Measurements from ENCODE around the gene EIF3A. TPM values are rescaled to one million over a fixed set of nuclear protein-coding genes. Genes with fewer than 3 reads are reported as not detected.

EIF3A gene
- total RNA-seq, 4 donors from 2014 or later = 78.8 to 95.4 (median 94.8) TPM

DNA sequence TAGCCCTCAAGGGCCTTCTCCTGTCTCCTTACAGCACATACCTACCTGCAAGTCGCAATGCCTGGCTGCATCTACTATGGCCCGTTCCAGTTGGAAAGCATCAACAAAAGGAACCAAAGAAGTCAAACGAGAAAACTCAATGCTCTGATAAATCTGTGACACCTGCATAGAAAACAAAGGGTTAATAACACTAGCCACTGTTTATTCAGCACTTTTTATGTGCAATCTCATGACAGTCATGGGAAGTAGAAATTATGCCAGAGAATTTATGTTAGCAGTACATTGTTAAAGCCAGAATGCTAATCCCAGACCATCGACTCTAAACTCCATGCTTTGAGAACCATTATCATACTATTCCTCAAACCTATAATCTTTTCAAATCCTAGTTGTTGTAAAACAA is 21.1 kb downstream of the EIF3A start:
- TF ChIP-seq EP300 (IDR thresholded peaks at IDR 0.05) = no peak
- TF ChIP-seq, protein P1, sequence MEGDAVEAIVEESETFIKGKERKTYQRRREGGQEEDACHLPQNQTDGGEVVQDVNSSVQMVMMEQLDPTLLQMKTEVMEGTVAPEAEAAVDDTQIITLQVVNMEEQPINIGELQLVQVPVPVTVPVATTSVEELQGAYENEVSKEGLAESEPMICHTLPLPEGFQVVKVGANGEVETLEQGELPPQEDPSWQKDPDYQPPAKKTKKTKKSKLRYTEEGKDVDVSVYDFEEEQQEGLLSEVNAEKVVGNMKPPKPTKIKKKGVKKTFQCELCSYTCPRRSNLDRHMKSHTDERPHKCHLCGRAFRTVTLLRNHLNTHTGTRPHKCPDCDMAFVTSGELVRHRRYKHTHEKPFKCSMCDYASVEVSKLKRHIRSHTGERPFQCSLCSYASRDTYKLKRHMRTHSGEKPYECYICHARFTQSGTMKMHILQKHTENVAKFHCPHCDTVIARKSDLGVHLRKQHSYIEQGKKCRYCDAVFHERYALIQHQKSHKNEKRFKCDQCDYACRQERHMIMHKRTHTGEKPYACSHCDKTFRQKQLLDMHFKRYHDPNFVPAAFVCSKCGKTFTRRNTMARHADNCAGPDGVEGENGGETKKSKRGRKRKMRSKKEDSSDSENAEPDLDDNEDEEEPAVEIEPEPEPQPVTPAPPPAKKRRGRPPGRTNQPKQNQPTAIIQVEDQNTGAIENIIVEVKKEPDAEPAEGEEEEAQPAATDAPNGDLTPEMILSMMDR (IDR thresholded peaks at IDR 0.05) = no peak
- no peak for TF ChIP-seq POLR2A (IDR thresholded peaks at IDR 0.05)
- Histone ChIP-seq H3K36me3 (peaks cover 9 to 98% (median 29%) of the 10 kb centered on the region in 3 donors), H3K27ac (no peak overlapping the region), H3K4me3 (no peak overlapping the region), H3K9me3 (no peaks in the 10 kb centered on the region), H3K27me3 (no peaks in the 10 kb centered on the region), H3K4me1 (no peaks in the 10 kb centered on the region)
- 75 to 80% methylated on average over 4 of the region's 4 CpGs for WGBS, 2 donors
- no peak for DNase-seq (ENCODE audit: low spot score in 2 of 2)

DNA sequence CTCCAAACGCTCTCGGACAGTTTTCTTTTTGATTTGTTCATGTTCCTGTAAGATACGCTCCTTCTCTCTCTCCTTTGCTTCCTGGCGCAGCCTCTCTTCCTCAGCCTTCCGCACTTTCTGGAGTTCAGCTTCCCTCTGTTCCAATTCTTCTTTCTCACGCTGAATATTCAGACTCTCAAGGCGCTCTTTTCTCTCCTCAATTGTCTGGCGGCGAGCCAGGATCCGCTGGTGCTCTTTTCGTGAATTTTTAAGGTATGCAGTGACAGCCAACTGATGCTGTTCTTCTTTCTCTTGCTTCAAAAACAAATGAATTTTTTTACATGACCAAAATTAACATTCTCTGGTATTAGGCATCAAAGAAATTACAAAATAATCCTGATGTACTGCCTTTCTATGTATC is 22.6 kb downstream of the EIF3A start:
- Histone ChIP-seq H3K4me1 (no peaks in the 10 kb centered on the region), H3K27me3 (no peaks in the 10 kb centered on the region), H3K27ac (no peak overlapping the region), H3K36me3 (peaks cover 9 to 98% (median 30%) of the 10 kb centered on the region in 3 donors), H3K9me3 (no peaks in the 10 kb centered on the region), H3K4me3 (no peak overlapping the region)
- DNase-seq (ENCODE audit: low spot score in 2 of 2) = no peak
- WGBS, 2 donors = 91 to 92% methylated on average over 11 of the region's 11 CpGs
- TF ChIP-seq POLR2A (IDR thresholded peaks at IDR 0.05) (no peak), EP300 (IDR thresholded peaks at IDR 0.05) (no peak)
- TF ChIP-seq, protein P1 (IDR thresholded peaks at IDR 0.05) = no peak

DNA sequence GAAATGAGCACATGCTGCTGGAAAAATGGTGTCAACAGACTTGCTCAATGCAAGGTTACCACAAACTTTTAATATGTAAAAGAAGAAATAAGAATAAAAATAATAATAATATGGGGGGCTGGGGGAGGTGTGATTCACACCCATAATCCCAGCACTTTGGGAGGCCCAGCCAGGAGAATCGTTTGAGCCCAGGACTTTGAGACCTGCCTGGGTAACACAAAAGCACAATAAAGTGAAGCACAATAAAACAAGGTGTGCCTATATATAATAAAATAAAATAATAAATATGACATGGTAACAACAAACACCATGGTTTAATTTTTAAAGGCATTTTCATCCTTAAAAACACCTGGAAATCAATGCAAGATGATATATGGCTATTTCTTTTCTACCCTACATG is 25.1 kb downstream of the EIF3A start:
- 85 to 91% methylated on average over 1 of the region's 1 CpG for WGBS, 2 donors
- Histone ChIP-seq H3K4me3 (no peak overlapping the region), H3K36me3 (peaks cover 9 to 100% (median 44%) of the 10 kb centered on the region in 3 donors)

DNA sequence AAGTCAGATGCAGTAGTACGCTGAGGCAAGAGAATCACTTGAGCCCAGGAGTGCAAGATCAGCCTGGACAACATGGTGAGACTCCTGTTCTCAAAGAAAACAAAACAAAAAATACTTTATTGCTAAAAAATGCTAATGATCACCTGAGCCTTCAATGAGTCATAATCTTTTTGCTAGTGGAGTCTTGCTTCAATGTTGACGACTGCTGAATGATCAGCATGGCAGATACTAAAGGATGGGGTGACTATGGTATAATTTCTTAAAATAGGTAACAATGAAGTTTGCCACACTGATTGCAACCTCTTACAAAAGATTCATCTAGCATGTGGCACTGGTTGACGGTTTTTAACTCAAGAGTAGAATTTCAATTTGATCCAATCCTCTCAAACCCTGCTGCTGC is 28.8 kb downstream of the EIF3A start:
- Histone ChIP-seq H3K36me3 (peaks cover 4 to 100% (median 34%) of the 10 kb centered on the region in 3 donors), H3K4me3 (no peak overlapping the region), H3K27me3 (no peaks in the 10 kb centered on the region), H3K9me3 (no peaks in the 10 kb centered on the region), H3K27ac (no peak overlapping the region), H3K4me1 (no peaks in the 10 kb centered on the region)
- no peak for DNase-seq (ENCODE audit: low spot score in 2 of 2)
- 89 to 90% methylated on average over 3 of the region's 3 CpGs for WGBS, 2 donors
- no peak for TF ChIP-seq EP300 (IDR thresholded peaks at IDR 0.05)
- TF ChIP-seq, protein P1 (IDR thresholded peaks at IDR 0.05) = no peak
- no peak for TF ChIP-seq POLR2A (IDR thresholded peaks at IDR 0.05)

More for the DNA sequence above, 25.1 kb downstream of the EIF3A start:
- H3K4me1 ChIP-seq = no peaks in the 10 kb centered on the region
- H3K27me3 ChIP-seq = no peaks in the 10 kb centered on the region
- TF ChIP-seq, protein P1 (IDR thresholded peaks at IDR 0.05) = no peak
- no peak for TF ChIP-seq EP300 (IDR thresholded peaks at IDR 0.05)
- TF ChIP-seq POLR2A (IDR thresholded peaks at IDR 0.05) = no peak
- no peaks in the 10 kb centered on the region for H3K9me3 ChIP-seq
- no peak for DNase-seq (ENCODE audit: low spot score in 2 of 2)
- no peak overlapping the region for H3K27ac ChIP-seq

DNA sequence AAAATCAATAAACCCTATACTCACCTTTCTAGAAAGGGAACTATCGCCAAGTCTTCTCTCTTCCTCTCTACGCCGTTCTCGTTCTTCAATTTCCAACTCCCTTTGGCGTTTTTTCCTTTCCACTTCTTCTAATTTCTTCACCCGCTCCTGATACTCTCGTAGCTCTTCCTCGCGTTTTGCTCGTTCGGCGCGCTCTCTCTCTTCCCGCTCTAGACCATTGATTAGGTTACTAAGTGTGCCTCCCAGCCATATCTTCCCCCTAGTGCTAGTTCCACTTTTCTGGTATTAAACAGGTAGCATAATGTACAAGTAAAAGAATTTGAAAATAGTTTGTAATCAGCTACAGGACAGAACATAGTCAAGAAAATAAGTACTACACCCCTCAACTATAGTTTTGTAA is 30.8 kb downstream of the EIF3A start:
- TF ChIP-seq, protein P1 (IDR thresholded peaks at IDR 0.05) = no peak
- TF ChIP-seq EP300 (IDR thresholded peaks at IDR 0.05) (no peak), POLR2A (IDR thresholded peaks at IDR 0.05) (no peak)
- Histone ChIP-seq H3K27ac (no peak overlapping the region), H3K4me1 (peaks cover 0 to 9% (median 0%) of the 10 kb centered on the region in 4 donors), H3K9me3 (no peaks in the 10 kb centered on the region), H3K4me3 (no peak overlapping the region), H3K27me3 (no peaks in the 10 kb centered on the region), H3K36me3 (peaks cover 0 to 98% (median 28%) of the 10 kb centered on the region in 3 donors)
- DNase-seq (ENCODE audit: low spot score in 2 of 2) = no peak
- WGBS, 2 donors = 95 to 97% methylated on average over 14 of the region's 14 CpGs

All from tibial nerve (tissue), 4 donors.